Measurements from ENCODE around the gene GNG7.
"Not testable (repeated sequence)": the region's sequence is repeated elsewhere in the genome, so short reads cannot be mapped to it uniquely, and the experiment has no call there.

GNG7 gene

GRCh38 chr19:2591537-2592291 is 110.8 kb downstream of the GNG7 start:
- DNase-seq, result no peak

GRCh38 chr19:2590630-2591399 is 111.7 kb downstream of the GNG7 start:
- DNase-seq, result no peak

GRCh38 chr19:2589441-2589840 is 113.1 kb downstream of the GNG7 start:
- DNase-seq, result no peak

GRCh38 chr19:2588081-2588777 is 114.3 kb downstream of the GNG7 start:
- no peak for DNase-seq

- DNase-seq, result no peak
Observed at GRCh38 chr19:2587001-2587719, 115.3 kb downstream of the GNG7 start.

- DNase-seq, result no peak
Observed at GRCh38 chr19:2586196-2586595, 116.3 kb downstream of the GNG7 start.

- DNase-seq, result no peak
Observed at GRCh38 chr19:2584002-2584401, 118.5 kb downstream of the GNG7 start.

GRCh38 chr19:2582984-2583956 is 119.2 kb downstream of the GNG7 start:
- DNase-seq, result no peak

GRCh38 chr19:2580396-2580795 is 122.1 kb downstream of the GNG7 start:
- not testable (repeated sequence) for DNase-seq

- DNase-seq, result no peak
Observed at GRCh38 chr19:2579678-2580280, 122.7 kb downstream of the GNG7 start.

GRCh38 chr19:2578901-2579677 is 123.4 kb downstream of the GNG7 start:
- peak; percentile 81 for DNase-seq

GRCh38 chr19:2578391-2578890 is 124.1 kb downstream of the GNG7 start:
- DNase-seq, result no peak

- no peak for DNase-seq
Observed at GRCh38 chr19:2577722-2578335, 124.7 kb downstream of the GNG7 start.

- DNase-seq, result no peak
Observed at GRCh38 chr19:2575734-2576481, 126.6 kb downstream of the GNG7 start.

GRCh38 chr19:2574971-2575630 is 127.4 kb downstream of the GNG7 start:
- DNase-seq, result no peak

GRCh38 chr19:2574478-2574931 is 128.0 kb downstream of the GNG7 start:
- DNase-seq, result no peak

- no peak for DNase-seq
Observed at GRCh38 chr19:2573916-2574315, 128.6 kb downstream of the GNG7 start.

- not testable (repeated sequence) for DNase-seq
Observed at GRCh38 chr19:2572152-2572551, 130.3 kb downstream of the GNG7 start.
